DMS79 treated with DMSO at 0.1 percent for 48 hours (cell line): ENCODE measurements around the gene GAGE12J.
"Not testable (repeated sequence)": the region's sequence is repeated elsewhere in the genome, so short reads cannot be mapped to it uniquely, and the experiment has no call there.

Experiments
- DNase-seq: peaks from one replicate; lab custom pipeline; 2025; lab: John Stamatoyannopoulos, UW

GAGE12J gene

DNA sequence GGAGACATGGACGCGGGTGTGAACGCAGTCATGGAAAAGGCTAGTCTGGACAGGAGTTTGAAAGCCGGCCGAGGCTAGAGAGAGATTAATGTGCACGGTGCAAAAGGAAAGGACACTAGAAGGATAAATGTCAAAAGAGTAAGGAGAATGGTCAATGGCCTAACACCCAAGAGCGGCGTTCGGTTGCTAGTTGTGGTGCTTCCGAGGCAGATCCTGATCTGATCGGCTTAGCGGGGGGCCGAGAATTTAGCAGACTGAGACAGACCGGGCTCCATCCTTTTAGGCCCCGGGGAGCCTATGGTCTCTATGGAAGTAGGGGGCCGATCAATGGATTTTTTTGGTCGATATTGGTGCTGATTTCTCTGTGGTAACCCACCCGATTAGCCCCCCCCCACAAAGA, 11.5 kb upstream of the GAGE12J start:
- DNase-seq = no peak

DNA sequence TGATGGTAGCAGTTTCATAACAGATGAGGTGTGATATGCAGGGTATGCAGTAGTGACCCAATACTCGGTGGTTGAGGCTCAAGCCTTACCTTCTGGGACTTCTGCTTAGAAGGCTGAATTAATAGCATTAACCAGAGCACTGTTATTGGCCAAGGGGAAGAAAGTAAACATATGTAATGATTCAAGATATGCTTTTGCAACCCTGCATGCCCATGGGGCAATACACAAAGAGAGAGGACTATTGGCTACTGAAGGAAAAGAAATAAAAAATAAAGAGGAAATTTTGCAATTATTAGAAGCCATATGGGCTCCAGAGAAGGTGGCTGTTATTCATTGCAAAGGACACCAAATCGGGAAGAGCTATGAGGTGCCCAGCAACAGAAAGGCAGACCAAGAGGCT, 9.7 kb upstream of the GAGE12J start:
- no peak for DNase-seq

DNA sequence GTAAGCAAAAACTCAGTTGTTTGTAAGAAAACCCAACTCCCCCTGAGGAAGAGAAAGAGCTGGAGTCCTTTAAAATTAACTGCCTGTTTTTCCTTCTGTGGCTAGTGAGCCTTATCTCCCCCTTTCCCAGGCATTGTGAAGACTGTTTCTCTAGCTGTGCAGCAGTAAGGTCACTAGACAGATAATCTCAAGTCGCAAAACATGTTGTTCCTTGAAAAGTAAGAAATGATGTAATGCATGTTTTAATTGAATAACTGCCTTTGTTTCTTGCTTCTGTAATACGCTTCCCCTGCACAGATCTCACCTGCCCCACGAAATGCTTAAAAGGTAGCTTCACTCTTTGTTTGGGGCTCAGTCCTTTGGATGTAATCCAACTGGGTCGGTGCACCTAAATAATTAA, 5.8 kb upstream of the GAGE12J start:
- no peak for DNase-seq

DNA sequence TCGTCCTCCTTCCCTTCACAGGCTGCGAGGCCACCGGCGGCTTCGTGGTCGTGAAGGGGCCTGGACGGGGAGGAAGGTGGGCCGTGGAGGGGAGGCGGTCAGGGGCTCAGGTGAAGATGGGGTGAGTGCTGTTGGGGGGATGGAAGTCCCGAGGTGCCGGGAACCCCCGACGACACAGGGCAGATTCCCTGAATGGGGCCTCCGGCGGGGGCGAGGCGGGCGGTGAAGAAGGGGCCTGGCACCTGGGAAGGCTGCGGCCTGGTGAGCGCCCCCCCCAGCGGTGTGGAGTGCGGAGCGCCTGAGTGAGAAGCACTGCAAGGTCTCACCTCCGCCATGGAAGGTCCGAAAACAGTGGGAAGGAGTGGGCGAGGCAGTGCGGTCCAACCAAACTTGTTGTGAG, 429 bp downstream of the GAGE12J start:
- DNase-seq = not testable (repeated sequence)

DNA sequence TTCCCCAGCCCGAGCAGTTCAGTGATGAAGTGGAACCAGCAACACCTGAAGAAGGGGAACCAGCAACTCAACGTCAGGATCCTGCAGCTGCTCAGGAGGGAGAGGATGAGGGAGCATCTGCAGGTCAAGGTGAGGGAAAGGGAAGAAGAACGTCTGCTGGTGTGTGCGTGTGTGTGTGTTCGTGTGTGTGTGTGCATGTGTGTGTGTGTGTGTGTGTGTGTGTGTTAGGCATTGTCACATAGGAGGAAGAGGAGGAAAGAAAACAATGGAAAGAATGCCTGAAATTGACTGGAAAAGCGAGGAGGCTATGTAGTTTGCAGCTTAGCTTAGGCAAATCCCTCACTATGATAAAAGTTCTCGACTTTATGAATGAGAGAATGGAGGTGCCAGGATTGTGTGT, 1.9 kb downstream of the GAGE12J start:
- not testable (repeated sequence) for DNase-seq

DNA sequence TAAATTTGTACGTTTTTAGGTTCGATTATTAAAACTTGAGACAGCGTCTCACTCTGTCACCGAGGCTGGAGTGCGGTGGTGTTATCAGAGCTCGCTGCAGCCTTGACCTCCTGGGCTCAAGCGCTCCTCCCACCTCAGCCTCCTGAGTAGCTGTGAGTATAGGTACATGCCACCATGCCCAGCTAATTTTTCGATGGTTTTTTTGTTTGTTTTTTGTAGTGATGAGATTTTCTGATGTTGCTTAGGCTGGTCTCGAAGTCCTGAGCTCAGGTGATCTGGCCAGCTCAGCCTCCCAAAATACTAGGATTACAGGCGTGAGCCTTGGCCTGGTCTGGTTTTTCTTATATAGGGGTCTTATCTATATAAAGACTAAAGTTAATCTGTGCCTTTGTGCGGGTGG, 8.6 kb downstream of the GAGE12J start:
- not testable (repeated sequence) for DNase-seq

DNA sequence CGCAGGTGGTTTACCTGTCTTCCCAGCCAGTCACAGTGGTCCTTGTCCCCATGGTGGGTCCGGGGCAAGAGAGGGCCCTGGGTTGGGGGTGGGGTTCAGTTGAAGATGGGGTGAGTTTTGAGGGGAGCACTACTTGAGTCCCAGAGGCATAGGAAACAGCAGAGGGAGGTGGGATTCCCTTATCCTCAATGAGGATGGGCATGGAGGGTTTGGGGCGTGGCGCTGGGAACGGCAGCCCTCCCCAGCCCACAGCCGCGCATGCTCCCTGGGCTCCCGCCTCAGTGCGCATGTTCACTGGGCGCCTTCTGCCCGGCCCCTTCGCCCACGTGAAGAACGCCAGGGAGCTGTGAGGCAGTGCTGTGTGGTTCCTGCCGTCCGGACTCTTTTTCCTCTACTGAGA, 9.4 kb downstream of the GAGE12J start, which contains the start of gene GAGE13:
Gene GAGE13 (plus strand): TSS at position 301 of the 400 bp plus-strand sequence. CDS start 1,156 bp downstream, outside the sequence.
- not testable (repeated sequence) for DNase-seq

DNA sequence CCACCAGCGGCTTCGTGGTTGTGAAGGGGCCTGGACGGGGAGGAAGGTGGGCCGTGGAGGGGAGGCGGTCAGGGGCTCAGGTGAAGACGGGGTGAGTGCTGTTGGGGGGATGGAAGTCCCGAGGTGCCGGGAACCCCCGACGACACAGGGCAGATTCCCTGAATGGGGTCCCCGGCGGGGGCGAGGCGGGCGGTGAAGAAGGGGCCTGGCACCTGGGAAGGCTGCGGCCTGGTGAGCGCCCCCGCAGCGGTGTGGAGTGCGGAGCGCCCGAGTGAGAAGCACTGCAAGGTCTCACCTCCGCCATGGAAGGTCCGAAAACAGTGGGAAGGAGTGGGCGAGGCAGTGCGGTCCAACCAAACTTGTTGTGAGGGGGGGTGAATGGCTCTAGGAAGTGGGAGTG, 10.0 kb downstream of the GAGE12J start:
- not testable (repeated sequence) for DNase-seq

DNA sequence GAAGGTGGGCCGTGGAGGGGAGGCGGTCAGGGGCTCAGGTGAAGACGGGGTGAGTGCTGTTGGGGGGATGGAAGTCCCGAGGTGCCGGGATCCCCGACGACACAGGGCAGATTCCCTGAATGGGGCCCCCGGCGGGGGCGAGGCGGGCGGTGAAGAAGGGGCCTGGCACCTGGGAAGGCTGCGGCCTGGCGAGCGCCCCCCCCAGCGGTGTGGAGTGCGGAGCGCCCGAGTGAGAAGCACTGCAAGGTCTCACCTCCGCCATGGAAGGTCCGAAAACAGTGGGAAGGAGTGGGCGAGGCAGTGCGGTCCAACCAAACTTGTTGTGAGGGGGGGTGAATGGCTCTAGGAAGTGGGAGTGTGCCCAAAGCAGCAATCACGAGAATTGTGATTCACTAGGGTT, 19.6 kb downstream of the GAGE12J start:
- not testable (repeated sequence) for DNase-seq

DNA sequence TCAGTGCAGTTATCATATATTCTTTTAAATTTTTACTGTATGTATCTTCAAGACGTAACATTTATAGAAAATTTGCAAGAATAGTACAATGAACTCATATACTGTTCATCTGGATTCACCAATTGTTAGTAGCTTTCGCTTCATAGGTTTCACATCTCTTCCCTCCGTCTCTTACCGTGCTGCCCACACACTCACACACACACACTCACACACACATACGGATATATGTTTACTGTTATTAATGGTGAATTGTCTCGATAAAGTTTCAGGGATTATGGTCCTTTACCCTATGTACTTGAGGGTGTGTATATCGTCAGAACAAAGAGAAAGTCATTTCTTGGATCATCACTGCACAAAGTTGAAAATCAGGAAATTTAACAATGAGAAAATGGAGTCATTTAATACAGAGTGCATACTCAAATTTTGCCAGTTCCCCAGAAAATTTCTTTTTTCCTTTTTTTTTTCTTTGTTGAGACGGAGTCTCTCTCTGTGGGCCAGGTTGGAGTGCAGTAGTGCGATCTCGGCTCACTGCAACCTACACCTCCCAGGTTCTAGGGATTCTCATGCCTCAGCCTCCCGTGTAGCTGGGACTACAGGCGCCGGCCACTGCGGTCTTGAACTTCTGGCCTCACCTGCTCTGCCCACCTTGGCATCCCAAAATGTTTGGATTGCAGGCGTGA, 22.8 kb downstream of the GAGE12J start:
- not testable (repeated sequence) for DNase-seq

DNA sequence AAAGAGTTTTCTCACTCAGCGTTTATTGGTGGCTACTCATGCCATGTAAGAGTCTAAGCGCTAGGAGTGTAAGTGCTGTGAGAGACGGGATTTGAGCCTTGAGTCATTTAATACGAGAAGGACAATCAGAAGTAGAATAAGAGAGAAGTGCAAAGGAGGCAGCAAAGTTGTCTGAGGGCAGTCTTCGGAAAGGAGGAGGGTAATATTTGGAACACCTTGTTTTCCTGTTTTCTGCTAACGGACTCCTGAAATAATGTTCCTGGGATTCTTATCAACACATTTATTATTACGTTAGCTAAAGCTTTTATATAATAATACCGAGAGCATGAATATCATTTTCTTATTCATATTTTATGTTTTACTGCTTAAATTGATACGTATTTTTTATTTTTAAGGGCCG, 23.6 kb downstream of the GAGE12J start:
- not testable (repeated sequence) for DNase-seq

DNA sequence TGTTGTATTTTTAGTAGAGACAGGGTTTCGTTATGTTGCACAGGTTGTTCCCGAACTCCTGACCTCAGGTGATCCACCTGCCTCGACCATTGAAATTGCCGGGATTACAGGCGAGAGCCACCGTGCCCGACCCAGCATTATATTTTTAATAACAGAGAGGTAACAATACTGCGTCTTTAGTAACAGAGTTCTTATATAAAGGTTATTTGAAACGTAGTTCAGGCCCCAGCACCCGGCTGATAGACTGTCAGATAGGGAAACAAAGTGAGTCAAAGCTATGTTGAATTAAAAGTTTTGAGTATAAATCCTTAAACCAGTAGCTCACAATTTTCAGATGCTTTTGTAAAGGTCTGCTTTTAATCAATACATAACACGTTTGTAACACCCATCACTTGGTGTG, 24.3 kb downstream of the GAGE12J start:
- not testable (repeated sequence) for DNase-seq
